Right ventricle myocardium superior (tissue), 1 donor: ENCODE data around the gene WDR26. TPM values are rescaled to one million over a fixed set of nuclear protein-coding genes. Genes with fewer than 3 reads are reported as not detected.
"Not testable (repeated sequence)": the region's sequence is repeated elsewhere in the genome, so short reads cannot be mapped to it uniquely, and the experiment has no call there.

Experiments
- ATAC-seq: fragments of 200-7000 bp; cut with Tn5 transposase; one replicate; pipeline ENCODE4 v1.9.1; 2020; ENCODE audit warnings: mild to moderate bottlenecking; ENCODE audit not compliant: poor library complexity
- DNase-seq: peaks from one replicate; pipeline ENCODE4 v3.0.0-alpha.2; 2020
- intact Hi-C: fragments of 100-400 bp; cut with DNase I; formaldehyde crosslinking; loops from one replicate; pipeline ENCODE4 v1.11.2; 2022
- total RNA-seq: library from RNA; stranded (reverse); fragmentation: NEBNext Ultra II Directional; extraction: Animal tissue kit (Norgen Biotek cat#: 25700); gene quantifications from one replicate; pipeline ENCODE4 v1.2.1, GENCODE V29; 2021
- donor health status: DM: no; HTN: yes; CAD: no; lungs with severe emphysema.

WDR26 gene
- total RNA-seq, 1 donor from 2014 or later = 53.0 TPM

DNA sequence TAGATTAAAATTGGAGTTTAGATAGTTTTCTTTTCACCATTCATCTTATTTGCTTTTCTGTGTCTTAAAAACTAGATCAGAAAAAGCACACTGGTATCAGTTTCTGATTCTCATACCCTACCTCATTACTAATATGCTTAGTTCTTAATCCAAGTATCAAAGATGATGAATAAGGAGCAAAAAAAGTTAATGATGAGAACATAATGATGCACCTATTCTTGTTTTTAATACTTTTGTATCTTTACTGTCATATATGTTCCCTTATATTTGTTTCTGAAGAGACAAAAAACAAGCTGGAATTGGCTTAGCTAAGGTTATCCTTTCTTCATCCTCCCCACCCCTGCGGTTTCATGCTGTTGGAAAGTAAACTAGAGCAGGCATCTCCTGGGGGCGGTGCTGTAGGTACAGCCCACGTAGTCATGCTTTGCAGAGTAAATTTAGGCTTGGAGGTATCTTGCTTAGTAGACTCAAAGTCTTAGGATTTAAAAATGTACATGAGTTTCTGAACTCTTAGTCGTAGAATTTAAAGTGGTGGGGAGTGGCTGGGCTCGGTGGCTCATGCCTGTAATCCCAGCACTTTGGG, 61.5 kb downstream of the WDR26 start:
- intact Hi-C loops = no loop called here
- no peak for ATAC-seq
- DNase-seq = no peak

DNA sequence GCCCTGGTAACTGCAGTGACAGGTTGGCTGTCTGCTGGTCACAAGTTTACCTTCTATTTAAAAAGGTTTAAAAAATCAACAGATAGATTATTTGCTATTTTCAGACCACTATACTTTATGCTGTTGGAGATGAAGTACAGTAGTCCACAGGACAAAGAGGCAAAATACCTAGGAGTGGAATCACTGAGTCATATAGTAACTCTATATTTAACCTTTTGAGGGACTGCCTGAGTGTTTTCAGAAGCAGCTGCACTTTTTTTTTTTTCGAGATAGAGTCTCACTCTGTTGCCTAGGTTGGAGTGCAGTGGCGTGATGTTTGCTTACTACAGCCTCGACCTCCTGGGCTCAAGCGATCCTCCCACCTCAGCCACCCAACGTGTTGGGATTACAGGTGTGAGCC, 66.2 kb downstream of the WDR26 start:
- intact Hi-C loops = no loop called here
- no peak for ATAC-seq
- DNase-seq = no peak

DNA sequence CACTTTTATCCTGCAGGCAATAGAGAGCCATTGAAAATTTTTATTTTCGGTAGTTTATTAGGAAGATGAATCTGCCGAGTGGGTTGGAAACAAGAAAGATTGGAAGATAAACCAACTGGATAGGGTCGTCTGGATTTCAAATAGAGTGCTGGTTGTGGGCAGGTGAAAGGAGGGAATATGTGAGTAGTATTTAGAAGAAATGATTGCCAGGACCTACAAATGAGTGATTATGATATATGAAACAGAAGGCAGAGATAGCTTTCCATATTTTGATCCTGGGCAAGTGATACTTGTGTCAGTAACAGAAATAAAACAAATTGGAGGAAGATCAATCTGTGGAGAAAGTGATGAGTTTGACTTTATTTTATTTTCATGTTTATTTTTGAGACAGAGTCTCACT, 75.4 kb downstream of the WDR26 start:
- DNase-seq (no peak), ATAC-seq (no peak)
- intact Hi-C loops = no loop called here

DNA sequence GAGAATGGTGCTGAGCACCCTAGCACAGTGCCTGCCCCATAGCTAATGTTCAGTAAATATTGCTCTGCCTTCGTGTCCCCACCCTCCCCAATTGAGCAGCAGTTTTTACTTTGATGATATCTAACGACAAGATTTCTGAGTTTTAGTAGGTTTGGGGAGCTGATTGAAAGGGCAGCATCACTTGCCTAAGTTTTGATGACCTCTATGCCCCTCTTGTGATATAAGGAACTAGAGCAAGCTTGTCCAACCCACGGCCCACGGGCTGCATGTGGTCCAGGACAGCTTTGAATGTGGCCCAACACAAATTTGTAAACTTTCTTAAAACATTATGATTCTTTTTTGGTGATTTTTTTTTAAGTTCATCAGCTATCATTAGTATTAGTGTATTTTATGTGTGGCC, 76.4 kb downstream of the WDR26 start:
- ATAC-seq = no peak
- intact Hi-C loops = no loop called here

DNA sequence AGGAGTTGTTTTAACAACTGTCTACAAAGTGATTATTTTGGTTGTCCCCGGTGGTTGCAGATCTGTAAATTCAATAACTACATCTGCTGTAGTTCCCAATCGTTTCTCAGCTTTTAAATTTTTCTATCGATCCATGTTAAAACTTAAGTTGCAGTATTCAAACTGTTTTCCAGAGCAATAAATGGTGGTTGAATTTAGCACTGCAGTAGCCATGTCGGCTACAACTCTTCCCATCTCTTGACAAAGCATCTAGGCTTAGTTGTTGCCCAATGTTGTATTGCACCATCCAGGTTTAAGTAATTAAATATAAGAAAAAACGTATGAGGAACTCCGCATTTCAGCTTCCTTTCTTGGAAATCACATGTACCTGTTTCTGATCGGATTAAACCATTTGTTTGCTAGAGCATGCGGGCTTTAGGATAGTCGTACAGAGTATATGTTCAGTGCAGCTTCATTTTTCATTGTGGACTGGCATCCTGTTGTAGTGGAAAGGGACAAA, 76.9 kb downstream of the WDR26 start:
- no peak for DNase-seq
- intact Hi-C loops = no loop called here
- ATAC-seq = no peak

More for the DNA sequence above, 76.4 kb downstream of the WDR26 start:
- DNase-seq = no peak

DNA sequence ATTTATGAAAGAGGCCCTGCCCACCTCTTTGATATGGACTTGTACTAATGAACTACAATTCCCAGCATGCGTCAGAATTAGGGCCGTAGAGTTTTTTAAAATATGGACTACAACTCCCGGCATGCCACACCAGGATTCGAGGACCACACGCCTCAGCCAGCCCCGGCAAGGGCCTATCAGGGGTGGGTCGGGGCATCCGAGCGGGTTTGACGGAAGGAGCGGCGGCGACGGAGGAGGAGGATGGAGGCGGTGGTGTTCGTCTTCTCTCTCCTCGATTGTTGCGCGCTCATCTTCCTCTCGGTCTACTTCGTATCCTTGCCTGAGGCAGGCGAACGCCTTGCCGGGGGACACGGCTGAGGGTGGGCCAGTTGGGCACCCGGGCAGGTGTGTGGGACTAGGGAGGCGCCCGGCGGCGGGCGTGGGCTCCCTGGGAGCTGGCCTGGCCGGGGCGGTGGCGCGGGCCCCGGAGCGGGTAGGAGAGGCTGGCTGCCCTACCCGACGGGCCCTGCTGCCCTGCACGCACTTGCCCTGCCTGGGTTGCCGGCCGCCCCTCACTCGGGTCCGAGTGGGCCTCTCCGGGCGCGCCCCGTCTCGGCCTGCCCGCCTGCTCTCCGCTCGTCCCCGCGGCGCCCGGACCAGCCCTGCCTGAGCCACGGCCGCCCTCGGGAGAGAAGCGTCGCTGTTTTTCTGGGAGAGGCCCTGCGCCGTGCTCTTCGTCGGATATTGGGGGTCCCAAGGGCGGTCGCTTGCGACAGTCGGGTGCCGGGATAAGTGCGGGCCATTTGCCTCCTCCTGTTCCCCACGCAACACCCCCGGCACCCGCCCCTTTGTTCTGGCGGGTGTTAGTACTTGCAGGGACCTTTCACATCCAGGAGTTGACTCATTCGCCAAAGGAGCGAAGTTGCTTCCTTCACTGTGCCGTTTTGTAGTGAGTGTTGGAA, 77.6 kb downstream of the WDR26 start, which contains the start of gene CNIH4:
Gene CNIH4 (plus strand): TSS at position 195 of the 941 bp plus-strand sequence. CDS start 46 bp downstream, at position 241.
- peak; percentile 94 for DNase-seq
- ATAC-seq = peak; percentile 98
- intact Hi-C loops = no loop called here

DNA sequence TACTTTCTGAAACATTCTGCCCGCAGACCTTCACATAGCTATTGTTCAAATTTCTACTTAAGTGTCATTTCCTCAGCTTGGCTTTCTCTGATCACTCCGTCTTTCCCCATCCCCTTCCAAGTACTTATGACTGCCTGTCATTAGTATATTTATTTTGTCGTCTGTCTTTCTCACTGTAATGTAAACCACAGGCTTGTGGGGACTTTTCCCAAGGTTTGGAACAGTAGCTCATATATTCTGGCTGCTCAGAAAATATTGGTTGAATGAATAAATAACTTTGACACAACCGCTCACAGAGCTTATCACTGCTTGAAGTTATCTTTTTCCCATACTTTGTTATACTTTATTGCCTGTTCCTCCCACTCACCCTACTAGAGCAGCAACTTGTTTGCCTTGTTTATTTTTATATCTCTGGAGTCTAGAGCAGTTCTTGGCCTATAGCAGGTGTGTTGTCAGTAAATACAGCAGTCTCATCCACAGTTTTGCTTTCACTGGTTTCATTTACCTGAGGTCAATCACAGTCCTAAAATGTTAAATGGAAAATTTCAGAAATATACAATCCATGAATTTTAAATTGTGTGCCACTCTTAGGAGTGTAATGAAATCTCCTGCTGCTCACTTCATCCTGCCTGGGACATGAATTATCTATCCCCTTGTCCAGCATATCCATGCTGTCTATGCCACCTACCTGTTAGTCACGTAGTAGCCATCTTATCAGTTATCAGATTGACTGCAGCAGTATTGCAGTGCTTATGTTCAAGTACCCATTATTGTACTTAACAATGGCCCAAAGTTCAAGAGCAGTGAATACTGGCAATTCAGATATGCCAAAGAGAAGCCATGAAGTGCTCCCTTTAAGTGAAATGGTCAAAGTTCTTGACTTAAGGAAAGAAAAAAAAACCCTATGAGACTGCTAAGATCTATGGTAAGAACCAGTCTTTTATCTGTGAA, 80.3 kb downstream of the WDR26 start:
- no peak for ATAC-seq
- intact Hi-C loops = no loop called here

DNA sequence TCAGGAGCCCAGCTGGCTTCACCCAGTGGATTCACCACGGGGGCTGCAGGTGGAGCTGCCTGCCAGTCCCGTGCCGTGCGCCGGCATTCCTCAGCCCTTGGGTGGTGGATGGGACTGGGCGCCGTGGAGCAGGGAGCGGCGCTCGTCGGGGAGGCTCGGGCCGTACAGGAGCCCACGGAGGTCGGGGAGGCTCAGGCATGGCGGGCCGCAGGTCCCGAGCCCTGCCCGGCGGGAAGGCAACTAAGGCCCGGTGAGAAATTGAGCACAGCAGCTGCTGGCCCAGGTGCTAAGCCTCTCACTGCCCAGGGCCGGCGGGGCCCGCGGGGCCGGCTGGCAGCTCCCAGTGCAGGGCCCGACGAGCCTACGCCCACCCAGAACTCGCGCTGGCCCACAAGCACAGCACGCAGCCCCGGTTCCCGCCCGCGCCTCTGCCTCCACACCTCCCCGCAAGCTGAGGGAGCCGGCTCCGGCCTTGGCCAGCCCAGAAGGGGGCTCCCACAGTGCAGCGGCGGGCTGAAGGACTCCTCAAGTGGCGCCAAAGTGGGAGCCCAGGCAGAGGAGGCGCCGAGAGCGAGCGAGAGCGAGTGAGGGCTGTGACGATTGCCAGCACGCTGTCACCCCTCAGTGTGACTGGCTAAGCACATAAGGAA, 82.0 kb downstream of the WDR26 start:
- DNase-seq, ATAC-seq, intact Hi-C loops: not testable (repeated sequence)

More for the DNA sequence above, 80.3 kb downstream of the WDR26 start:
- no peak for DNase-seq

DNA sequence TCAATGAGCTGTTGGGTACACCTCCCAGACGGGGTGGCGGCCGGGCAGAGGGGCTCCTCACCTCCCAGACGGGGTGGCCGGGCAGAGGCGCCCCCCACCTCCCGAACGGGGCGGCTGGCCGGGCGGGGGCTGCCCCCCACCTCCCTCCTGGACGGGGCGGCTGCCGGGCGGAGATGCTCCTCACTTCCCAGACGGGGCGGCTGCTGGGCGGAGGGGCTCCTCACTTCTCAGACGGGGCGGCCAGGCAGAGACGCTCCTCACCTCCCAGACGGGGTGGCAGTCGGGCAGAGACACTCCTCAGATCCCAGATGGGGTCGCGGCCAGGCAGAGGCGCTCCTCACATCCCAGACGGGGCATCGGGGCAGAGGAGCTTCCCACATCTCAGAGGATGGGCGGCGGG, 84.9 kb downstream of the WDR26 start:
- ATAC-seq = not testable (repeated sequence)

DNA sequence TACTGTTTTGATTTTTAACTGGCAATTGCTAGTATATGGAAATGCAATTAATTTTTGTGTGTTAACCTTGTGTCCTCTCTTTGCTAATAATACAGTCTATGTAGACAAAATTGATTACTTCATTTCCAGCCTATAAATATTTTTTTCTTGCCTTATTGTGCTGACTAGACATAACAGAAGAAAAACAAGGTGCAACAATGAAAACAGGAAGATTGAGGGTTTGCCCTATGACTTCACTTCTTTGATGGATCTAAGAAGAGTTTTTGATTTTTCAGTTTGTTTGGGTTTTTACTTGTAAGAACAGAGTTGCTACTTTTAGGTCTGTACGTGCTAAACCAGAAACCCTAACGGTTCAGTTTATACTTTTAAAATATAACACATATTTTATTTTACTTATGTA, 86.5 kb downstream of the WDR26 start:
- DNase-seq (no peak), ATAC-seq (no peak)
- intact Hi-C loops = no loop called here

More for the DNA sequence above, 84.9 kb downstream of the WDR26 start:
- intact Hi-C loops, DNase-seq: not testable (repeated sequence)

DNA sequence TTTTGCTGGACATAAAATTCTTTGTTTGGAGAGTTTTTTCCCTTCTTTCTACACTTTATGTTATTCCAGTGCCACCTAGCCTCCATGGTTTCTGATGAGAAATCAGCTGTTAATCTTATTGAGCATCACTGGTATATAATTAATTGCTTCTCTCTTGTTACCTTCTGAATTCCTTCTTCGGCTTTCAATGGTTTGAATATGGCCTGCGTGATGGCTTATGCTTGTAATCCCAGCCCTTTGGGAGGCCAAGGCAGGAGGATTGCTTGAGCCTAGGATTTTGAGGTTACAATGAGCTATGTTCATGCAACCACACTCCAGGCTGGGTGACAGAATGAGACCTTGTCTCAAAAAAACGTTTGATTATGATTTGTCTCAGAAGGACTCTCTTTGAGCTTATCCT, 90.9 kb downstream of the WDR26 start:
- DNase-seq = no peak
- intact Hi-C loops = no loop called here
- no peak for ATAC-seq

DNA sequence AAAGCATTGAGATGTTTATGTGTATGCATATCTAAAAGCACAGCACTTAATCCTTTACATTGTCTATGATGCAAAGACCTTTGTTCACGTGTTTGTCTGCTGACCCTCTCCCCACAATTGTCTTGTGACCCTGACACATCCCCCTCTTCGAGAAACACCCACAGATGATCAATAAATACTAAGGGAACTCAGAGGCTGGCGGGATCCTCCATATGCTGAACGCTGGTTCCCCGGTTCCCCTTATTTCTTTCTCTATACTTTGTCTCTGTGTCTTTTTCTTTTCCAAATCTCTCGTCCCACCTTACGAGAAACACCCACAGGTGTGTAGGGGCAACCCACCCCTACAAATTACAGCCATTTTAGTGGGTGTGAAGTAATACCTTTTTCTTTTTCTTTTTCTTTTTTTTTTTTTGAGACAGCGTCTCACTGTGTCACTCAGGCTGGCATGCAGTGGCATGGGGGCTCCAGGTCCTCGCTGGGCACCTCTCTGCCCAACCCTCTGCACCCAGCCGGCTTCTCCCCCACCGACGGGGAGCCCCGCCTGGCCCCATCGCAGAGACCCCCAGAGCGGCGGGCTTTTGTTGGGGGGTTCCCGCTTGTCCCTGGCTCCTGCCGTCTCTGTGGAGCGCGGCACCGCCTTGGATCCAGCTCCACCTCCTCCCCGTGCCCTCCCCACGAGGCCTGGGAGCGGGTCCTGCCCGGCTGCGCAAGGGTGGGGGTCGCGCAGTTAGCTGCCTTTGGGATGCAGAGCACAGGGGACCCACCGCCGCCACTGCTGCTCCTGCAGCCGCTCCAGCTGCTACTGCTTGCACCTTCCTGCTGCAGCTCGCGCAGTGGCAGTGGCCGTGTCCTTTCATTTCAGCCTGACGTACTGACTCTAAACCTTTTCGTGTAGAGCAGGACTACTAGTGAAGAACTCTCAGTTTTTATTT, 93.9 kb downstream of the WDR26 start:
- peak; percentile 50 for DNase-seq
- peak; percentile 31 for ATAC-seq
- intact Hi-C loops = not testable (repeated sequence)

DNA sequence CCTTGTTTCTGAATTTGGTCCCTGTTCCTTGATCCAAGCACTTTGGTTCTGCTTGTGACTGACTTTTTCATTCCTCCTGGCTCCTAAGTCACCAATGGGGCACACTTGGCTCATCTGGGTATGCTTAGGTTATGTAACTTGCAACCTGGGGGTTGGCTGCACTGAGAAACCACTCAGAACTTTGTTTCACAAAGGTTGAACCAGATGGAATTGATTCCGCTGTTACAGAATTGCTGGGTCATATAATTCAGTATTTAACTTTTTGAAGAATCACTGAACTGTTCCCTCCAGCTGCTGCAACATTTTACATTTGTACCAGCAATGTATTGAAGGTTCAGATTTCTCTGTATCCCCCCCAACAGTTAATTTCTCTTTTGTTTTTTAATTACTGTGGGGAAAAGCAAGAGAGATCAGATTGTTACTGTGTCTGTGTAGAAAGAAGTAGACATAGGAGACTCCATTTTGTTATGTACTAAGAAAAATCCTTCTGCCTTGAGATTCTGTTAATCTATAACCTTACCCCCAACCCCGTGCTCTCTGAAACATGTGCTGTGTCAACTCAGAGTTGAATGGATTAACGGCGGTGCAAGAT, 95.1 kb downstream of the WDR26 start:
- no peak for ATAC-seq
- intact Hi-C loops = no loop called here
- no peak for DNase-seq

DNA sequence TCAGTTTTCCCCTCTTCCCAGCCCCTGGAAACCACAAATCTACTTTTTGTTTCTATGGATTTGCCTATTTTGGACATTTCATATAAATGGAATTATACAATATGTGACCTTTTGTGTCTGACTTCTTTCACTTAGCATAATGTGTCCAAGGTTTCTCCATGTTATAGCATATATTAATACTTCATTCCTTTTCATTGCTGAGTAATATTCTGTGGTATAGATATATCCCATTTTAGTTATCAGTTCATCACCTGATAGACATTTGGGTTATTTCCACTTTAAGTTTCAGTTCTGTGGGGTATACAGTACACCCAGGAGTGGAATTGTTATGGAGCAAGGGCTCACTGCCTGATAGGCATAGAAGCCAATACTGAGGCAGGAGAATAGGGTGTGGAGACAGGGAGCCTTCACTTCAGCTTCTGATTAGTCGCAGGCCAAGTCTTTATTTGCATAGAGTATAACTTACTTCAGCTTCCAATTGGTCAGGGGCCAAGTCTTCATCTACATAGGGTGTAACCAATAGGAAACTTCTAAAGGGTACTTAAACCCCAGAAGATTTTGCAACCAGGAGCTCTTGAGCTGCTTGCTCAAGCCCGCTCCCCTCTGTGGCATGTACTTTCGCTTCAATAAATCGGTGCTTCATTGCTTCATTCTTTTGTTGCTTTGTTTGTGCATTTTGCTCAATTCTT, 96.3 kb downstream of the WDR26 start:
- intact Hi-C loops = no loop called here
- ATAC-seq = no peak
- DNase-seq = no peak
